ENCODE results near the gene MAGEA2.

- TF ChIP-seq MAX (CRISPR knock-in tag; IDR thresholded peaks at IDR 0.05) (no peak), USF2 (CRISPR knock-in tag; IDR thresholded peaks at IDR 0.05) (no peak), FOXP4 (CRISPR knock-in tag; IDR thresholded peaks at IDR 0.05) (no peak), CTCF (IDR thresholded peaks at IDR 0.05) (no peak), NFE2L1 (CRISPR knock-in tag; IDR thresholded peaks at IDR 0.05) (no peak), IRF2 (CRISPR knock-in tag; IDR thresholded peaks at IDR 0.05; ENCODE audit: borderline replicate concordance, low read depth) (no peak), TEAD4 (CRISPR knock-in tag; IDR thresholded peaks at IDR 0.05) (no peak), SMAD4 (CRISPR knock-in tag; IDR thresholded peaks at IDR 0.05) (no peak), OVOL2 (CRISPR knock-in tag; IDR thresholded peaks at IDR 0.05; ENCODE audit: borderline replicate concordance) (no peak), CREM (CRISPR knock-in tag; IDR thresholded peaks at IDR 0.05) (no peak), ATF3 (CRISPR knock-in tag; conservative IDR thresholded peaks at IDR 0.05) (no peak), E2F4 (CRISPR knock-in tag; IDR thresholded peaks at IDR 0.05; ENCODE audit: borderline replicate concordance, low read depth) (no peak)
These were observed 18.5 kb downstream of the MAGEA2 start for GRCh38 chrX:152735101-152735500.

Data from WTC11 (cell line).